Stimulated activated CD8-positive, alpha-beta memory T cell treated with anti-CD3 and anti-CD28 coated beads, Interleukin-4, amount 100 ng/mL, for 48 hours (primary cell): Measurements from ENCODE around the gene HDHD2.
"Not testable (repeated sequence)": the region's sequence is repeated elsewhere in the genome, so short reads cannot be mapped to it uniquely, and the experiment has no call there.

Experiments
- DNase-seq: peaks from one replicate; pipeline ENCODE4 v3.0.0-alpha.2; 2020

Gene HDHD2, protein sequence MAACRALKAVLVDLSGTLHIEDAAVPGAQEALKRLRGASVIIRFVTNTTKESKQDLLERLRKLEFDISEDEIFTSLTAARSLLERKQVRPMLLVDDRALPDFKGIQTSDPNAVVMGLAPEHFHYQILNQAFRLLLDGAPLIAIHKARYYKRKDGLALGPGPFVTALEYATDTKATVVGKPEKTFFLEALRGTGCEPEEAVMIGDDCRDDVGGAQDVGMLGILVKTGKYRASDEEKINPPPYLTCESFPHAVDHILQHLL

DNA sequence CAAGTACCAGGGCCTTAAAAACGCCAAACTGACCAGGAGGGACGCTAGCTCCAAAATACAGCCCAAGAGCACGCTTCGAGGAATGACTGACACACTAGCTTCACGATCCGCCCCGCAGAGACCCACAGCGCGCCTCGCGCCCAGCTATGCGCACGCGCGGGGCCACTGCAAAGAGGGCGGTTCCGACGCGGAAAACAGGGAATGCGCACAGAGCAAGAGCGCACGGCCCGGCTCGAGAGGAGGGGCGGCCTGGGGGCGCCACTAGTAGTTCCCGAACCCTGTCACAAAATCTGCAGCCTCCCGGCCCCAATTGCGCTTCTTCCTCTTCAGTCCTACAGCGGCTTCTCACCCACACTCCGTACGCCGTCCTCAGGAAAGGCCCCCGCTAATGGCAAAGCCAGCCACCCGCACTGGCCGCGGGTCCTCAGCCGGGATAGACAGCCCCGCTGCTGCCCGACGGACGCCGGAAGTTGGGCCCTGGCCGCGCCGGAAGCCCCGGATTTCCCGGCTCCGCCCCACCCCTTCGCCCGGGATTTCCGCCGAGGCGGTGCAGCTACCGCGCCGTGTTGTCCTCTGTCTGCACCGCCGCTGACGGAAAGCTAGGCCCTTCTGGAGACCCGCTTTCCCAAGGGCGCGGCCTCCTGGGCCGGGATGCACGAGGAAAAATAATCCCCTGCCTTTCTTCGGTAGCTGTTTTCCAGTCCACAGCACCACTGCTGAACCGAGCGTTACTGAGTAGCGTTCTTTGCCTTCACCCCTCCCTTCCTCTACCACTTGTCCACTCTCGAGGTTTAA lies at the start of gene HDHD2:
TSS of gene HDHD2 (minus strand) at position 472 of the 795 bp plus-strand sequence. CDS start 14,061 bp downstream, outside the sequence.
- peak; percentile 90 for DNase-seq

DNA sequence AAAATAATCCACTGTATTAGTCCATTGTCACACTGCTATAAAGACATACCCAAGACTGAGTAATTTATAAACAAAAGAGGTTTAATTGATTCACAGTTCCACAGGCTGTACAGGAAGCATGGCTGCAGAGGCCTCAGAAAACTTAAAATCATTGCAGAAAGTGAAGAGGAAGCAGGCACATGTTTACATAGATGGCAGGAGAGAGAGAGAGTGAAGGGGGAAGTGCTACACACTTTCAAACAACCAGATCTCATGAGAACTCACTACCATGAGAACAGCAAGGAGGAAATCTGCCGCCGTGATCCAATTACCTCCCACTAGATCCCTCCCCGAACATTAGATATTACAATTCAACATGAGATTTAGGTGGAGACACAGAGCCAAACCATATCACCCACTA lies 45.7 kb upstream of the HDHD2 start:
- DNase-seq, result not testable (repeated sequence)

DNA sequence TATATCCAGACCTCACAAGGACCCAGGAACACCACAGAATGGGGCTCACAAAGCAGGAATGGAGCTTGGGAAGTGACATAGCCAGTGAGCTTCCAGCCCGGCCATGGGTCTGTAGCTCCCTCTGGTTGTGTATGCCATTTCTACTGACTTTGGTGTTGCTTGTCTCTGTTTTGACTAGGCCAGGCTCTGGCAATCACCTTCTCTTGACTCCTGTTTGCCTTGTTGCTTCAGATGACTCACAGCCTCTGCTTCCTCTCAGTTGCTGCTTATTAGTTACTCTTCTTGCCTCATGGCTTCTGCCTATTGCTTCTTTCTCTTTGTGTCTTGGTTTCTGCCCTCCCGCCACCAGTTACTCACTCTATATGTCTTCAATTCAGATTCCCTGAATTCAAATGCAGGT lies 41.7 kb upstream of the HDHD2 start:
- no peak for DNase-seq

DNA sequence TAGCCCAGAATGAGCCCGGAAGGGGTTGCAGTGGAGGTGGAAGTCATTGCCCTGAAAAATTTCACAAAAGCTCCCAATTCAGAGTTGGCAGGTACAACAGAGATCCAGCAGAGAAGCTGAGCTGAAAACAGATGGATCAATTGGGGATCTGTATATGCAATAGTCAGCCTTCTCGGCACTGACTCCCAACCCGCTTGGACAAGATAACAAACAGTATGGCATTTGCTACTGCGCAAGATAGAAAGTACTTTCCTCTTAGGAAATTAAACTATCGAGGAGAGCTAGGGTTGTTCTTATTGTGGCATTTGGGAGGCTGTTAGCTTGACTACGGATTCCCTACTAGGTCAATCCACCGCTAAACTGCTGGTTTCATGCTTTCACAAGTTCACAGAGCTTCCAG lies 37.4 kb upstream of the HDHD2 start:
- no peak for DNase-seq

DNA sequence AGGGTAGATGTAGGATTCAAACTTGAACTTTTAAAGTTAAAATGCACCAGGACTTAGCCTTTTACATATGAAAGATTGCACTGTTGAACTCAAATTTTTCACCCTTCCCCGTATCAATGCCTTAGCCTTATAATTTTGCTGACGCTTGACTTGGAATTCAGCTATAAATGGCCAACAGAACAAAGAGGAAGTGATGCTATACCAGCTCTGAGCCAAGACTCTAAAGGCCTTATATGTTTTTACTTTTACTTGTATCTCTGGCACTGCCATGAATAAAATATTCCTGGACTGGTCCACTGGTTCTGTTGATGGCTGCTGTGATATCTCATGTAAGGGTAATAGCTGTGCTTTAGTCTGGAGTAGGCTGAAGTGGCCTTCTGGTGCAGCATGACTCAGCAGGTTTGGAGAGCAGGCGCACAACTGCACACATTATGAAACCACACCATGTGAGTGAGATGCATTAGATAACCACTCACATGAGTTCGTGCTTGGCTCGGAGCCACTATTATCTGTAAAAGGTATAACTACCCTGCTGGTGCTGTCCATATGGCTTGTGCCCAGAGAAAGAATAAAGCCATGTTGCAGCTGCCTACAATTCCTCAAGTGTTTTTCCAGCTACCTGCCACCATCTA lies 34.2 kb upstream of the HDHD2 start:
- DNase-seq, result no peak

DNA sequence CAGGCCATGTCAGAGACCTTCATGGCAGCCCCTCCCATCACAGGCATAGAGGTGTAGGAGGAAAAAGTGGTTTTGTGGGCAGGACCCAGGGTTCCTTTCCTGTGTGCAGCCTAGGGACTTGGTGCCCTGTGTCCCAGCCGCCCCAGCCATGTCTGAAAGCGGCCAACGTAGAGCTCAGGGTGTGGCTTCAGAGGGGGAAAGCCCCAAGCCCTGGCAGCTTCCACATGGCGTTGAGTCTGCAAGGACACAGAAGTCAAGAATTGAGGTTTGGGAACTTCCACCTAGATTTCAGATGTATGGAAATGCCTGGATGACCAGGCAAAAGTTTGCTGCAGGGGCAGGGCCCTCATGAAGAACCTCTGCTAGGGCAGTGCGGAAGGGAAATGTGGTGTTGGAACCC lies 31.9 kb upstream of the HDHD2 start:
- not testable (repeated sequence) for DNase-seq

DNA sequence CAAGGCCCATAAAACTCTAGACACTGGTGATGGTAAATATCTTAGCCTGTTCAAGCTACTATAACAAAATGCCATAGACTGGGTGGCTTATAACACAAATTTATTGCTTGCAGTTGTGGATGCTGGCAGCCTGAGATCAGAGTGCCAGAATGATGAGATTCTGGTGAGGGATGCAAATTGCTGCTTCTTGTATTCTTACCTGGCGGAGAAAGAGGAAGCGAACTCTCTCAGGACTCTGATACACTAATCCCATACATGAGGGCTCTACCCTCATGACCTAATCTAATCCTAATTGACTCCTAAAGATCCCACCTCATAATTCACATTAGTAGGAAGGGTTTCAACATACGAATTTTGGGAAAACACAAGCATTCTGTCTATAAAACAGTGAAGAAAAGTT lies 30.5 kb upstream of the HDHD2 start:
- DNase-seq, result no peak

DNA sequence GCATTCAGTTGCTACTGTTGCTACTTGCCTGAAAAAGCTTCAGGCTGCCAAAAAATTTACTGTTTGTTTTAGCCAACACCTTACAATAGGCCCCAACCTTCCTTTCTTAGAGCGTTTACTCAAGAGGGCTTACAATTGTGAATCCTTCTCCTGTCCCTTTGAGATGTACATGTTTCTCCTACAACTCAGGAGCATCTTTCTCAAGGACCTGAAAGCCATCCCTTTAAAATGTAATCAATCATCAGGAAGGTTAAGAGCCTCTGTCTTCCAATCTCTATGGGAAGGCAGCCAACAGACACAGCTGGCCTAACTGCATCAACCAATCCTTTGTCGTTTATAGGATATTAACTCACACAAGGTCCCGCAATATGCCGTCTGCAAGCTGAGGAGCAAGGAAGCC lies 29.2 kb upstream of the HDHD2 start:
- no peak for DNase-seq

DNA sequence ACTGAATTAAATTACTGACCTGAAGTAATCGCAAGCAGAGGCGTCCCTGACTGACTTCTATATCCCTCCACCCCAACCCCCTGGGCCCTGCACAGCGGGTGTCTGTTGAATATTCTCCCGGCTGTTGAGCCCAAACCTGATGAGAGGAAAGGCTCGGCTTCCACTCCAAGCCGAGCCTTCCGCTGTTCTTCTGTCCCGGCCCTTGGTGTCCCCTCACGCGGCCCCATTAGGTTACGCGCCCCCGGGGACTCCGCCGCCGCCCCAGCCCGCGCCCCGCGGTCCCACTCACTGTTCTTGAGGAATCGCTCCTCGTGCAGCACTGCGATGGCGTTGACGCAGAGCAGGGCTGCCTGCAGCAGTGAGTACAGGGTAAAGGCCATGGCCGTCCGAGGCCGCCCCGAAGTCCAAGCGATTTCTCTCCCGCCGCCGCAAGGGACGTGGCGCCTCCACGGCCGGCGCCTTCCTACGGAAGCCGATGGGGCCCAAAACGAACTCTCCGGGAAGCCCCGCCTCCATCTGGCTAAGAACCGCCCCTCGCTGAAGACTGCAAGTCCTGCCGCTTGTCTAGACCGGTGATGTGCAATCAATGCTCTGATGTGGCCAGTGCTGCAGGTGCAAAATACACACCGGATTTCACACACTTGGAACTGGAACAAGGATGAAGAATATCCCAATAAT lies 25.7 kb upstream of the HDHD2 start, which contains the start of gene IER3IP1:
TSS of gene IER3IP1 (minus strand) at position 467 of the 678 bp plus-strand sequence. CDS start at position 380, 87 bp downstream.
- DNase-seq, result peak; percentile 94

DNA sequence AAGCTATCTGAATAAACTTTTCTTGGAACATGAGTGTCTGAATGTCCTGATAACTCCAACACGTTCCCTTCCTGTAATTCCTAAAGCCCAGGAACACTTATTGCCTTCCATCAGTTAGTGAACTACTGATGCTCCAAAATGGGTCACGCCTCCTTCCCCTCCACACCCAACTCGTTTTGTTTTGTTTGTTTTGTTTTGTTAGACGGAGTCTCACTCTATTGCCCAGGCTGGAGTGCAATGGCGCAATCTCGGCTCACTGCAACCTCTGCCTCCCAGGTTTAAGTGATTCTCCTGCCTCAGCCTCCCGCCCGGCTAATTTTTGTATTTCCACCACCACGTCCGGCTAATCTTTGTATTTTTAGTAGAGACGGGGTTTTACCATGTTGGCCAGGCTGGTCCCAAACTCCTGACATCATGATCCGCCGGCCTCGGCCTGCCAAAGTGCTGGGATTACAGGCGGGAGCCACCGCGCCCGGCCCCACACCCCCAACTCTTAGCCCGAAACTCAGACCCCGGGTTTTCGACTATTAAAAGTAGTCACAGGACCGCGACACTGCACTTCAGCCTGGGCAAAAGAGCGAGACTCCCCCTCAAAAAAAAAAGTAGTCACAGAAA lies 25.1 kb upstream of the HDHD2 start:
- DNase-seq, result no peak

DNA sequence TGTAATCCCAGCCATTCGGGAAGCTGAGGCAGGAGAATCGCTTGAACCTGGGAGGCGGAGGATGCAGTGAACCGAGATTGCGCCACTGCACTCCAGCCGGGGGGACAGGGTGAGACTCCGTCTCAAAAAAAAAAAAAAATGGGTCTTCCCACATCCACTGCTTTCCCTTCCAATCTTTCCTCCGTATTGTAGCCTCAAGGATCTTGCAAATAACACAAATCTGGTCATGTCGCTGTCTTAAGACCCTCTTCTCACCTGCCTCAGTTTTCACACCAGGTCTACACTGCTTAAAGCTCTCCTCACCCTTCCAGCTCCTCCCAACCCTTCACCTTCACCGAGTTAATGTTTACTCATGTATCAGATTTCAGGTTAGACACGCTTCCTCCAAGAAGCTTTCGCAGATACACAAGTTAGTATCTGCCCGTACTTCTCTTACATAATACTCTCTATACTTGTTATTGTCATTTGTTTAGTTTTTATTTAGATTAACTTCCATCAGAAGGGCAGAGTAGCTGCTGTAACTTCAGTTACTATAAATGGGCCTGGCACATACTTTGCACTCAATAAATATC lies 24.3 kb upstream of the HDHD2 start:
- DNase-seq, result no peak

DNA sequence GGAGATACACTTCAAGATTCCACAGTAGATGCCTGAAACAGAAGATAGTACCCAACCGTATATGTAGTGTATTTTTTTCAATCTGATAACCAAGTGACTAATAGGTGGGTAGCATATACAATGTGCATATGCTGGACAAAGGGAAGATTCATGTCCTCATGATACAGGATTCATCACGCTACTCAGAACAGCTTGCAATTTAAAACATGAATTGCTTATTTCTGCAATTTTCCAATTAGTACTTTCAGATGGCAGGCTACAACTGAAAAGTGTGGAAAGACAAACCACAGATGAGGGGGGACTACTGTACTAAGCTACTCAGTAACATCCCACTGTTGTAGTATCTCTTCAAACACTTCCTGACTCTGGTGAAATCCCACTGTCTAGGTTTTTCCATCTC lies 22.2 kb upstream of the HDHD2 start:
- DNase-seq, result no peak

DNA sequence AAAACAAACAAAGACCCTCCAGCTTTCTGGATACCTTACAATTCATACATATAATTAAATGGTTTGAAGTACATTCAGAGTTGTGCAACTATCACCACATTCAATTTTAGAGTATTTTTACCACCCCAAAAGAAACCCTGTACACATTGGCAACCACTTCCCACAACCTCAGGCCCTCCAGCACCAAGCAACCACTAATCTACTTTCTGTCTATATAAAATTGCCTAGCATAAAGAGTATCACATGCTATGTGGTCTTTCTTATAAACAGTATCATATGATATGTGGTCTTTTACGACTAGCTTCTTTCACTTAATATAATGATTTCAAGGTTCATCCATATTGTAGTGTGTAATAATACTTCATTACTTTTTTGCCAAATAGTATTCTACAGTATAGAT lies 18.6 kb upstream of the HDHD2 start:
- DNase-seq, result no peak

DNA sequence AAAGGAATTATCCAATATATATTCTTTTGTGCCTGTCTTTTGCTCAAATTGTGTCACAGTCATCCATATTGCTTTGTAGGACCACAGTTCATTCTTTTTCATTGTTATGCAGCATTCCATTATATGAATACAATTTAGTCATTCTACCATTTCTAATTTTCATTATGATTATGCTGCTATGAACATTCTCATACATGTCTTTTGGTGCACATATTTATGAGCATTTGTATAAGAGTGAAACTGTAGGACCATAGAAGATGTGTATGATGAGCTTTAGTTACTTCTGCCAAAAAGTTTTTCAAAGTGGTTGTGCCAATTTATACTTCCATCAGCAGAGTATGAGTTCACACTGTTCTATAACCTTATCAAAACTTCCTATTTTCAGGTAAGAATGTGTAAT lies 18.2 kb upstream of the HDHD2 start:
- DNase-seq, result no peak

DNA sequence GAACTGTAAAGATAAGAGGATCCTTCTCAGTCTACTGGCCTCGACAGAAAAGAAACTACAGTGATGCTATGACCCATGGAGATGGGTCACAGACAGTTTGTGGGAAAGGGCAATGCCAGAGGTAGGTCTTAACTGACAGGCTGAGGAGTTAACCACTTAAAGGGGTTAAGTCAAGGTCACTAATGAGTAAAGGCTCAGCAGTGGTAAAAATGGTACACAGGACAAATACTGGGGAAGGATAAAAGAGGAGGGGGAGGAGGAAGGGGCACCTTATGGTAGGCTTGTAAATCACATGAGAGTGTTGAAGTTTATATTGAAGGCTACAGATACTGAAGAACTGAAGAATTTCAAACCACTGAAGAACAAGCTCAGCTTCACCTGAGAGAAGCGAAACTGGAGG lies 16.0 kb upstream of the HDHD2 start:
- DNase-seq, result no peak

DNA sequence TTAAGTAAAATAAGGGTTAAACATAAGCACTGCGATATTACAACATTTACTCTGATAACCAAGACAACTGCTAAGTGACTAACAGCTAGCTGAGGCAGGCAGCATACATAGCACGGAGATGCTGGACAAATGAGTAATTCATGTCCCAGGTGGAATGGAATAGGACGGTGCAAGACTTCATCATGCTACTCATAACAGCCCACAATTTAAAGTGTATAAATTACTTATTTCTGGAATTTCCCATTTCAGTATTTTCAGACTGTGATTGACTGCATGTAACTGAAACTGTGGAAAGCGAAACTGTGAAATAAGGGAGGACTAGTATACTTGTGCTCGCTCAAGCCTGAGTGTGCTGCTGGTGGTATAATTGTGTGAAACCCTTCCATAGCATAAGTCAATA lies 12.9 kb upstream of the HDHD2 start:
- DNase-seq, result no peak

DNA sequence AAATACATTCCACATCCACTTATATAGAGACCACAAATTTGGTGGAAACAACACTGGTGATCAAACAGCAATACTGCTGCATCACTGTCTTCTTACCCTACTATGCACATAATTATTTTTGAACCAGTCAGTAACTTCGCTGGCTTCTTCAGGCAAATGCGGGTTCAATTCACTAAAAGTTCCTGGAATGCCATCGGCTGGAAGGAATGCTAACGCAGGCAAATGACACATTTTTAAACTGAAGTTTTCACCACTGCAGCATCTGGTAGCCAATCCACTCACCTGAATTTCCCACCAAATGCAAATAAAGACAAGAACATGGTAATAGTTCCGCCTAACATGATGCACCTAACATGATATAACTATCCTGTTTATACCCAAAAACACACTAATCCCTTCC lies 10.0 kb upstream of the HDHD2 start:
- DNase-seq, result no peak

DNA sequence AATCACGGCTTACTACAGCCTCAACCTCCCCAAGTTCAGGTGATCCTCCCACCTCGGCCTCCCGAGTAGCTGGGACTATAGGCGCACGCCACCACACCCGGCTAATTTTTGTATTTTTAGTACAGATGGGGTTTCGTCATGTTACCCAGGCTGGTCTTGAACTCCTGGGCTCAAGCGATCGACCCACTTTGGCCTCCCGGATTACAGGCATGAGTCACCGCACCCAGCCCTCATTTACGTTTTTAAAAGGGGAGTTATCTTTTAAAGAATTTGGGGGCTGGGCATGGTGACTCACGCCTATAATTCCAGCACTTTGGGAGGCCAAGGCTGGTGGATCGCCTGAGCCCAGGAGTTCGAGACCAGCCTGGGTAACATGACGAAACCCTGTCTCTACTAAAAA lies 8.1 kb upstream of the HDHD2 start:
- not testable (repeated sequence) for DNase-seq

DNA sequence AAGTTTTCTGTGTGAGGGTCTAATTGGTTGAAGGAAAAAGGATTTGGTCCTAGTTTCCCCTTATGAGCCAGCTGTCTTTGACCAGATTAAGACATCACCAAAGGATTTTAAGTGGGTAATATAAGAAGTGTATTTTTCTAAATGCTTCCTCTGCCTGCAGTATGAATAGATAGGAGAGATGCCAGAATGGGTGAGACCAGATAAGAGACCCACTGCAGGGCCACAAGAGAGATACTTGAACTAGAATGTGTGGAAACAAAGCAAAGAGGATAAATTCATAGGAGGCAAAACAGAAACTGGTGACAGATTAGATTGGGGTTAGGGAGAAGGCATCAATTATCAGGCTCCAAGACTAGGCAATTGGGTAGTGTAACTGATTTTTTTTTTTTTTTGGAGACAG lies 1.1 kb upstream of the HDHD2 start:
- DNase-seq, result no peak

DNA sequence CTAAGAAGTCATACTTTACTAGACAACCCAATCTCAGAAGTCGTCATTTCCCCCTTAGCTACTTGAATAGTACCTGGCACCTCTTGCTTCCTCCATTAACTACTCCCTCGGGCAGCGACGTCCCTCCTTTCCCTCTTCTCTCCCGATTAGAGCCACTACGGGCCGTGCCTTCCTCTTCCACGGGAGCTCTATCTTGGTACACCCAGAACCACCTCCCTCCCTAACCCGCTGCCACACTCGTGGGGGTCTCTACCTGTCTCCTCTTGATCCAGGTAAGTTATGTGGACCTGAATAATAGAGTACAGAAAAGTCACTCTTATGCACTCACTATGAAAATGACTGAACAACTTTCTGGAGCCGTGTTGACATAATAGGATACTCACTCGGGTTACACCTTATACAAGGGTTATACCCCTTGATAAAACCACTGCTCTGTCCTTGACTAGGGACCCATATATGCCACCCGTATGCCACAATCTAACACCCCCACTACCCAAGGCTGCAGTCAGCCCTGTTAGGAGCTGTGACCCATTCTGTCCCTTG lies 595 bp upstream of the HDHD2 start:
- peak; percentile 32 for DNase-seq

DNA sequence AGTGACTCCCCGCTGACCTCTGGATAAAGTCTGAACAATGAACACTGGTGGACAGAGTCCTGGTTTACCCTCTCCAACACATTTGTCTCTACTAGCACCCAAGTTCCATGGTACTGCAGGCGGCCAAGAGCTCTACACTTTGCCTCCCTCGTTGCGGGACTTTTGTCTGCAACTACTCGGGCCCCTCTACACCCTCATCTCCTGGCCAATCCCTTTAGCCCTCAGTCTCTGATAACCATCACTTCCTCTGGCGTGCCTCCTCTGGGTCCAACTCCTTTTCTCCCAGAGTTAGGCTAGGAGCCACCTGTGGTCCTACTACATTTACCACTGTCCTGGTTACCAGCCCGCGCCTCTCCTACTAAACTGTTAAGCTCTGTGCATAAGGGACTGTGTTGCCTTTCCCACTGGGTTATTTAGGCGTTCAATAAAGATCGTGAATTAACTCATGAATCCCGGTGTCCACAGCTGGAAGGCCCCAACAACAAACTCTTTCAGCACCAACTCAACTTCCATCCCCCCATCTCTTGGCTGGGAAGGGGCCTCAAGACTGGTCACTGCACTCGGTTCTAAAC lies 757 bp downstream of the HDHD2 start:
- no peak for DNase-seq

DNA sequence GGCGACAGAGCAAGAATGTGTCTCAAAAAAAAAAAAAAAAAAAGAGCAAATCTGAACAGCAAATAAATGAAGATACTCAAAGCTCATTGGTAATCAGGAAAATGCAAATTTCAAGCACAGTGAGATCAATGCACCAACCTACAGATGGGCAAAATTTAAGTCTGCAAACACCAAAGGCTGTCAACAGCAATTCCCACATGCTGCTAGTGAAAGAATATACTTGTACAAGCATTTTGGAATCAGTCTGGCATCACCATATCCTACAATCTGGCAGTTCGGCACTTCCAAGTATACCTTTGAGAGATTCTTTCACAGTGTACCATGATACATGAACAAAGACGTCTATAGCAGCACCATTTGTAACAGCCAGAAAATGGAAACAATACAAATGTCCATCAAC lies 4.1 kb downstream of the HDHD2 start:
- DNase-seq, result no peak
